ENCODE measurements around the gene ANKRD45.

DNA sequence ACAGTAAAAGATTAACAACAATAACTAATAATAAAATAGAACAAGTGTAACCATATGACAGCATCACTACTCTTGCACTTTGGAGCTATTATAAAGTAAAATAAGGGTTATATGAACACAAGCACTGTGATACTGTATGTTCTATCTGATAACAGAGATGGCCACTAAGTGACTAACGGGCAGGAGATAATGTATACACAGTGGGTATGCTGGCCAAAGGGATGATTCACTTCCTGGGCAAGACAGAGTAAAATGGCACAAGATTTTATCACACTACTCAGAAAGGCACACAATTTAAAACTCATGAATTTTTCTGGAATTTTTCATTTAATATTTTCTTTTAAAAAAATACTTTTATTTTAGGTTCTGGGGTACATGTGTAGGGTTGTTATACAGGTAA lies 79.1 kb downstream of the ANKRD45 start:
- TF ChIP-seq GATA2 (IDR thresholded peaks at IDR 0.05; ENCODE audit: low read depth, low read length) (peak; percentile 31; the same call in 1 of the 2 replicates), GATA3 (IDR thresholded peaks at IDR 0.05; ENCODE audit: low read depth, low read length) (no peak)

Data from SH-SY5Y (cell line).